GM10248 (cell line): Measurements from ENCODE around the gene ACSM5.

Experiments
- CTCF ChIA-PET: fragments of 300-600 bp; sonication (Branson Sonifier 250); formaldehyde crosslinking; extraction: SDS; loops from one replicate; lab custom pipeline; 2021; ENCODE audit warnings: antibody characterized with exemption; lab: Yijun Ruan, JAX
- POLR2A ChIA-PET: fragments of 350-650 bp; sonication (Branson Sonifier 250); formaldehyde crosslinking; extraction: SDS; loops from one replicate; lab custom pipeline; 2020; ENCODE audit warnings: antibody characterized with exemption; lab: Yijun Ruan, JAX
- DNase-seq: peaks from one replicate; pipeline ENCODE4 v3.0.0; 2012; ENCODE audit errors: extremely low spot score
- TF ChIP-seq, protein P1 (sequence below): IDR thresholded peaks from 2 replicates; pipeline ENCODE4 v1.5.1; 2012; ENCODE audit warnings: mild to moderate bottlenecking, low read depth; ENCODE audit errors: extremely low read depth, missing control alignments, control extremely low read depth

ACSM5 gene

DNA sequence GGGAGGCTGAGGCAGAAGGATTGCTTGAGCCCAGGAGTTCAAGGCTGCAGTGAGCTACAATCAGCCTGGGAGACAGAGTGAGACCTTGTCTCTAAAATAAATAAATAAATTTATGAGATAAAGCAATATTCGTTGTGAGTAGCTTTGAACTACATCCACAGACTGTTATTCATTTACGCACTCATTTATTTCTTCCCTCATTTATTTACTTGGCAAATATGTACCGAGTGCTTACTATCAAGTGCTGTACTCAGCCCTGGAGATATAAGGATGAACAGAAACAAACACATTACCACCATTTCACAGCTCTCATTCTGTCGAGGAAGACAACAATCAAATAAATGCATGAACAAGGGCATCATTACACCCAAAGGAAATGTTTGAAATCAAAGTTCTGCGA, 32.2 kb upstream of the ACSM5 start:
- POLR2A ChIA-PET = no interaction called here
- DNase-seq = no peak

DNA sequence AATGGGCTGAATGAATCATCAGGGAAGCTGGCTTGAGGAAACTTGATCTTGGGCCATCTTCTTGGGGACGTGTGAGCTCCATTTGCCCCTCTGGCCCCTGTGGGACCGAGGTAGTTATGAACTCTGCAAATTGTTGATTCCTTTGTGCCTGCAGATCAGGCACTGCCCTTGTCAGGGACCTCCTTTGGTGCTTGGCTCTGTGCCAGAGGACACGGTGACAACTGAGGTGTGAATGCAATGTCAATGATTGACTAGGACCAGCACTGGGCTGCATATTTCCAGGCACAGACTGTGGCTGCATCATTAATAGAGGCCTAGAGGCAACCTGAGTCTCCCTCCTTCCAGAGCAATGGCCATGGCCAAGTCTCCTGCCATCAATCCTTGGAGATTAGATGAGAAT, 28.6 kb upstream of the ACSM5 start:
- TF ChIP-seq, protein P1, sequence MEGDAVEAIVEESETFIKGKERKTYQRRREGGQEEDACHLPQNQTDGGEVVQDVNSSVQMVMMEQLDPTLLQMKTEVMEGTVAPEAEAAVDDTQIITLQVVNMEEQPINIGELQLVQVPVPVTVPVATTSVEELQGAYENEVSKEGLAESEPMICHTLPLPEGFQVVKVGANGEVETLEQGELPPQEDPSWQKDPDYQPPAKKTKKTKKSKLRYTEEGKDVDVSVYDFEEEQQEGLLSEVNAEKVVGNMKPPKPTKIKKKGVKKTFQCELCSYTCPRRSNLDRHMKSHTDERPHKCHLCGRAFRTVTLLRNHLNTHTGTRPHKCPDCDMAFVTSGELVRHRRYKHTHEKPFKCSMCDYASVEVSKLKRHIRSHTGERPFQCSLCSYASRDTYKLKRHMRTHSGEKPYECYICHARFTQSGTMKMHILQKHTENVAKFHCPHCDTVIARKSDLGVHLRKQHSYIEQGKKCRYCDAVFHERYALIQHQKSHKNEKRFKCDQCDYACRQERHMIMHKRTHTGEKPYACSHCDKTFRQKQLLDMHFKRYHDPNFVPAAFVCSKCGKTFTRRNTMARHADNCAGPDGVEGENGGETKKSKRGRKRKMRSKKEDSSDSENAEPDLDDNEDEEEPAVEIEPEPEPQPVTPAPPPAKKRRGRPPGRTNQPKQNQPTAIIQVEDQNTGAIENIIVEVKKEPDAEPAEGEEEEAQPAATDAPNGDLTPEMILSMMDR = no peak
- POLR2A ChIA-PET = no interaction called here
- no peak for DNase-seq
- CTCF ChIA-PET = interaction anchor here (1.2 to 2.1 kb wide), 3 partner anchors 80 to 473 kb away, joined by 3 to 14 read pairs (median 5); no protein-coding TSS in a partner anchor

More for the DNA sequence above, 32.2 kb upstream of the ACSM5 start:
- CTCF ChIA-PET = interaction anchor here (1.1 to 7.0 kb wide), 4 partner anchors 8 to 479 kb away, joined by 3 to 56 read pairs (median 6); no protein-coding TSS in a partner anchor
- TF ChIP-seq, protein P1 = no peak

DNA sequence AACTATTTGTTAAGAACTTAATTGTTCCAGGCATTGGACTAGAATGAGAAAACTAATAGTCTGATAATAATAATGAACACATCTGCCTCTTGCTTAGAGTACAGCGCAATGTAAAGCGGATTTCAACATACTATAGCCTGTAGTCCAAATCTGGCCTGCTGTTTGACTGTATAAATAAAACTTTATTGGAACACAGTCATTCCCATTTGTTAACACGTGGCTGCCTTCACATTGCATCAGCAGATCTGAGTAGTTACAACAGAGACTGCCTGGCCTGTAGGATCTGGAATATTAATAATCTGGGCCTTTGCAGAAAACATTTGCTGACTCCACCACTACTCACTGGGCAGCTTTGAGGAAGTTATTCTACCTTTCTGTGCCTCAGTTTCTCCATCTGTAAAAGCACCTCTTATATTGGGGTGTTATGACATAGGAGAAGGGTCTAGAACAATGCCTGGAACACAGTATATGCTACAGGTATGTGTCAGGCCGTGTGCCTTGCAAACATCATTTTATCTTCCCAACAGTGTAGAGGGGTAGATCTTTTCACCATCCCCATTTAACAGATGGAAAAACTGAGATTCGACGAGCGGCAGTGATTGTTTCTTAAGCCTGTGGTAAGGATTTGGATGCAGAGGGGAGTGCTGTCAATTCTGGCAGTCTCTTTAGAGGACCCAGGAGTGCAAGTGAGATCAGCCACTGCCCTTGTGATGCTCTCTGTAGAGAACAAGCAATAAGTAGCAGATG, 27.0 kb upstream of the ACSM5 start:
- CTCF ChIA-PET = interaction anchor here (1.3 to 5.7 kb wide), 8 partner anchors 7 to 491 kb away, joined by 3 to 103 read pairs (median 42); no protein-coding TSS in a partner anchor
- POLR2A ChIA-PET = no interaction called here
- no peak for DNase-seq
- TF ChIP-seq, protein P1 = no peak

DNA sequence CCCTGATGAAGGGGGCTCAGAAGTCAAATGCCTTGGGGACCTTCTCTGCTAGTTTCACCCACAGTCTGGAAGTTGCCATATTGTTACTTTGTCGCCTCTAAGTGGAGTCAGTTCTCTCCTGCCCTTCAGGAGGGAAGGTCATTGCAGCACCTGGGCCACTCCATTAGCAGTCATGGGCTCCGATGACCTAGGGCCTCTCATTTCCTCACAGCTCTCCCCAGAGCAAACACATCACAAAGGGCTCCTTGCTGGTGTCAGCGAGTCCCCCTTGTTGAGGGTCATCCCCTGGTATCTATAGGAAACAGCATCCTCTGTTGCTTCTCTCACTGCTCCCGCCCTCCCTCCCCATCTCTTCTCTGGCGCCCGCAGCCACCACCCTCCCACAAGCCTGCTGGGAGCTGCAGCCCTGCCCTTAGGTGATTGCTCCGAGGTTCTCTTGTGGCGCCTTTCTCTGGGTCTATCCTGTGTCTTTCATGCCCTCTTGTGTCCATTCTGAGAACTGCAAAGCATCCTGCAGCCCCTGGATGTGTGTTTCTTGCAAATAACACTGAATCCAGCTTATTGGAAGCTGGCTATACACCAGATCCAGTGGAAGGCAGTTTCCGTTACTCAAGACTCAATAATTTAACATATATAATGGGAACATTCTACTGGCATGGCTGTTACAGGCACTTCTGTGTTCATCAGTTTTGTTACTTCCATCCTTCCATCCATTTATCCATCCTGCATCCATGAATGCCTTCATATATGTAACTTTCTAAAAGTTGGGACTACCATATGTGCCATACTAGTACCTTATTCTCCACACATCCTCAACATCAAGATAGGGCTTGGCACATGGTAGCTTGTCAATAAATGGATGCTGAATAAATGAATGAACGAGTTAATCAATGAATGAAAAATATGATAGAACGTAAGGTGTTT, 26.0 kb upstream of the ACSM5 start:
- peak; percentile 64 for DNase-seq
- POLR2A ChIA-PET = no interaction called here
- CTCF ChIA-PET = interaction anchor here (0.6 to 5.7 kb wide), 19 partner anchors 8 to 829 kb away, joined by 3 to 103 read pairs (median 6); no protein-coding TSS in a partner anchor
- TF ChIP-seq, protein P1 = peak; percentile 77

DNA sequence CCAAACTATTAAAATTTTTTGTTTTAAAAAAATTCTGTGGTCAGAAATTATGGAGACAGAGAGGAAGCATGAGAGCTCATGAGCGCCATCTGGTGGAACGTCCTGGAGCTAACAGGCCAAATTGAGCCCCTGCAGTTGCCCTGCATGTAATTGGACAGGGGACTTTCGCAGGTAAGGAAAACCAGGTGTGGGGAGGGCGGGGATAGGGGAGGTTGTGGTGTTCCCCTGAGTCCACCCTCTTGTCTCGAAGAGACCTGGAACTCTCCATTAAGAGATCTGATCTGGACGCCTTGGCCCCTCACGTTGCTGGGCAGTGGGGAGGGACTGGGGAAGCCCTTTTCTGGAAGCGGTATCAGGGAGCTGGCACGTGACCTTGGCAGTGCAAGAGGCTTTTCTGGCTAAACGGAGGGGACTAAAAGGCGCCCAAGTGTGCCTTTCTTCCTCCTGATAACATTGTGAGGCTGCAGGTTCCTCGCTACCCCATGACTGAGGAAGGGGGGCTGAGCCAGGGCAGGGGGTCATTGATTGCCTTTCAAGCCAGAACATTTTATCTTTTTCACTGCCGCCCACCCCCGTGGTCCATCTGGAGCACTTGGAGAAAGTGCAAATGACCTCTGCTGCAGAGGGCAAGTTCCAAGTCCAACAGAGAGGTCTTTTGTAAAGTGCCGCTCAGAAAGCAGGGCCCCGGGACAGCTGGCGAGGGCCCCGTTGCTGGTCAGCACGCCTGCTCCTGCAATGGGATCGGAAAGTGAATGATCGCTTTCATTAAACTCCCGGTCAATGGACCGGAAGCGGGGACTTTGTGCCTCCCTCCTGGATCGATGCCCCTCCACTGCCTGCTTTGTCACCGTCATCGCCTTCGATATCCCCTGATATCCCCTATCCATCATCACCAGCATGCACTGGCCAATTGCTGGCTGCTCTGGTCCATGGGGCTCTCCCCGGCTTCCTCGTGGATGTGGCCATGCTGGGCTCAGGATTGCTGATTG, 23.2 kb upstream of the ACSM5 start:
- DNase-seq = peak; percentile 69
- ChIA-PET POLR2A (no interaction called here), CTCF (interaction anchor here (0.8 to 5.7 kb wide), 19 partner anchors 9 to 787 kb away, joined by 3 to 103 read pairs (median 6); partner anchors contain the start of genes ACSM5 and PDILT)
- TF ChIP-seq, protein P1 = peak; percentile 78
